GM12873 (cell line): ENCODE data around the gene FBXO42.

Experiments
- TF ChIP-seq, protein P1 (sequence below): IDR thresholded peaks from 2 replicates; pipeline ENCODE4 v1.5.1; 2012; ENCODE audit warnings: low read depth, mild to moderate bottlenecking, moderate library complexity, low read length, control low read depth; ENCODE audit not compliant: insufficient read depth; ENCODE audit errors: missing control alignments

FBXO42 gene

DNA sequence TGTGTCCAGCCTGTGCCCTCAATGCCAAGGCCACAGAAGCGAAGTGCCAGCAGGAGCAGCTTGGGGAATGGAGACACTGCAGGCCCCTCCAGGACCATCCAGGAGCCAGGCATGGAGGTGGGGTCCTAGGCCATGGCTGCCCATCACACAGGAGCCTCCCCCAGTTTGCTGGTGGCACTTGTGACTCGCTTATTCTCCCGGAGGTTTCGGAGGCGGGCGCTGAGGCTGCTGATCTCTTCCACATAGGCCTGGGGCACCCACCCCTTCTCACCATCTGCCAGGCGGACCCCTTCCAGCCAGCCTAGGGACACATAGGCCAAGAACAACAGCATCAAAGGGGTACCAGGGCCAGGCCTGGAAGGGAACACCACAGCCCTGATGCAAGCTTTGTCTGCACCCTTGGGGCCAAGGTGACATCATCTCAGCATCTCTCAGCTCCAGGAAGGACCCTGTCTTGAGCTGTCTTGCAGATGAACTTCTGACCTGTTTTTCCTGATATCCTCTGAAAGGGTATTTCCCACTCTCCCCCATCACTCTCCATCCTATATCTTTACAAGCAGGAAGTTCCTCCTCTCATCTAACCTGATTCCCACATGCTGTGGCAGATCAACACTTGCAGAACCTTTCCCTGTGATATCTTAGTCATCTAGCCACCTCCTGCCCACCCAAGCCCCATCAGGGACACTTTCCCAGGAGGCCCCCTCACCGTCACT is 153.7 kb downstream of the FBXO42 start:
- TF ChIP-seq, protein P1, sequence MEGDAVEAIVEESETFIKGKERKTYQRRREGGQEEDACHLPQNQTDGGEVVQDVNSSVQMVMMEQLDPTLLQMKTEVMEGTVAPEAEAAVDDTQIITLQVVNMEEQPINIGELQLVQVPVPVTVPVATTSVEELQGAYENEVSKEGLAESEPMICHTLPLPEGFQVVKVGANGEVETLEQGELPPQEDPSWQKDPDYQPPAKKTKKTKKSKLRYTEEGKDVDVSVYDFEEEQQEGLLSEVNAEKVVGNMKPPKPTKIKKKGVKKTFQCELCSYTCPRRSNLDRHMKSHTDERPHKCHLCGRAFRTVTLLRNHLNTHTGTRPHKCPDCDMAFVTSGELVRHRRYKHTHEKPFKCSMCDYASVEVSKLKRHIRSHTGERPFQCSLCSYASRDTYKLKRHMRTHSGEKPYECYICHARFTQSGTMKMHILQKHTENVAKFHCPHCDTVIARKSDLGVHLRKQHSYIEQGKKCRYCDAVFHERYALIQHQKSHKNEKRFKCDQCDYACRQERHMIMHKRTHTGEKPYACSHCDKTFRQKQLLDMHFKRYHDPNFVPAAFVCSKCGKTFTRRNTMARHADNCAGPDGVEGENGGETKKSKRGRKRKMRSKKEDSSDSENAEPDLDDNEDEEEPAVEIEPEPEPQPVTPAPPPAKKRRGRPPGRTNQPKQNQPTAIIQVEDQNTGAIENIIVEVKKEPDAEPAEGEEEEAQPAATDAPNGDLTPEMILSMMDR: no peak

DNA sequence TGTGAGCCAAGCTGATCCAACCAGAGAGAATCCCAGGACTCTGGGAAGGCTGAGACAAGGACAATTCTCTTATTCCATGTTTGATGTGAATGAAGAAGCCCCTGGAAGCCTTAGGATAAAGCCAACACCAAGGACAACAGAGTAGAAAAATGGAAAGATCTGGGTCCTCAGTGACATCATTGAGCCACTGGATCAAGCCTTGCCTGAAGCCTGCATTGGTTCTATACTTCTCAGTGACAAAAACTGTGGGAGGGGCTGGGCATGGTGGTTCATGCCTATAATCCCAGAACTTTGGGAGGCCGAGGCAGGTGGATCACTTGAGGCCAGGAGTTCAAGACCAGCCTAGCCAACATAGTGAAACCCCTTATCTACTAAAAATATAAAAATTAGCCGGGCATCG is 155.4 kb downstream of the FBXO42 start:
- TF ChIP-seq, protein P1: no peak
